Gastroesophageal sphincter (tissue), 3 donors: ENCODE data around the gene DNAJB1.

Source experiments
- EP300 ChIP-seq: sonication (generic); formaldehyde crosslinking; IDR thresholded peaks from one replicate; pipeline ENCODE4 v1.6.1; 2017; ENCODE audit warnings: antibody characterized with exemption, mild to moderate bottlenecking
- POLR2A ChIP-seq, 2 donors: fragments of 450-650 bp; IDR thresholded peaks; one replicate each; pipeline ENCODE4 v1.6.1; 2017; ENCODE audit warnings: antibody characterized with exemption in 2 of 2, mild to moderate bottlenecking in 2 of 2, moderate library complexity in 1 of 2
- POLR2AphosphoS5 ChIP-seq: sonication (generic); formaldehyde crosslinking; IDR thresholded peaks from one replicate; pipeline ENCODE4 v1.6.1; 2017; ENCODE audit warnings: antibody characterized with exemption
- TF ChIP-seq, protein P1 (sequence below), 4 experiments: fragments of 200-600 bp in 2 of 4; fragments of 450-650 bp in 2 of 4; sonication (generic) in 1 of 4; IDR thresholded peaks; one replicate each; pipeline ENCODE4 v1.5.1; 2017 to 2019; ENCODE audit warnings: antibody characterized with exemption in 4 of 4, mild to moderate bottlenecking in 2 of 4, moderate library complexity in 2 of 4

DNA sequence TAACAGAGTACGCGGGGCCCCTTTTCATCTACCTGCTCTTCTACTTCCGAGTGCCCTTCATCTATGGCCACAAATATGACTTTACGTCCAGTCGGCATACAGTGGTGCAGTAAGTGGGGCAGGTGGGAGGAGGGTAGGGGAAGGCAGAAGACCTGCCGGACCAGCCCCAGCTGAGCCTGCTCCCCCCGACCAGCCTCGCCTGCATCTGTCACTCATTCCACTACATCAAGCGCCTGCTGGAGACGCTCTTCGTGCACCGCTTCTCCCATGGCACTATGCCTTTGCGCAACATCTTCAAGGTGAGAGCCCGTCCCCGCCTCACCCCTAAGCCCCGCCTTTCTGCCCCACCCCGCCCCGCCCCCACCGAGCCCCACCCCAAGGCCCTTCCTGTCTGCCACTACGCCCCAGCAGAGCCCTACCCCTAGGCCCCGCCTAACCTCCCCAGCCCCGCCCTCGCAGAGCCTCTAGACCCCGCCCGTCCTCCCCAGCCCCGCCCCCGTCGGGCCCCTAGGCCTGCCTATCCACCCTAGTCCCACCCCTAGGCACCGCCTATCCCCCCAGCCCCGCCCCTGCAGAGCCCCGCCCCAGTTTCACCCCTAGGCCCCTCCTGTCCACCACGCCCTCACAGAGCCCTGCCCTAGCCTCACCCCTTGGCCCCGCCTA is 45.9 kb upstream of the DNAJB1 start:
- TF ChIP-seq, protein P1, sequence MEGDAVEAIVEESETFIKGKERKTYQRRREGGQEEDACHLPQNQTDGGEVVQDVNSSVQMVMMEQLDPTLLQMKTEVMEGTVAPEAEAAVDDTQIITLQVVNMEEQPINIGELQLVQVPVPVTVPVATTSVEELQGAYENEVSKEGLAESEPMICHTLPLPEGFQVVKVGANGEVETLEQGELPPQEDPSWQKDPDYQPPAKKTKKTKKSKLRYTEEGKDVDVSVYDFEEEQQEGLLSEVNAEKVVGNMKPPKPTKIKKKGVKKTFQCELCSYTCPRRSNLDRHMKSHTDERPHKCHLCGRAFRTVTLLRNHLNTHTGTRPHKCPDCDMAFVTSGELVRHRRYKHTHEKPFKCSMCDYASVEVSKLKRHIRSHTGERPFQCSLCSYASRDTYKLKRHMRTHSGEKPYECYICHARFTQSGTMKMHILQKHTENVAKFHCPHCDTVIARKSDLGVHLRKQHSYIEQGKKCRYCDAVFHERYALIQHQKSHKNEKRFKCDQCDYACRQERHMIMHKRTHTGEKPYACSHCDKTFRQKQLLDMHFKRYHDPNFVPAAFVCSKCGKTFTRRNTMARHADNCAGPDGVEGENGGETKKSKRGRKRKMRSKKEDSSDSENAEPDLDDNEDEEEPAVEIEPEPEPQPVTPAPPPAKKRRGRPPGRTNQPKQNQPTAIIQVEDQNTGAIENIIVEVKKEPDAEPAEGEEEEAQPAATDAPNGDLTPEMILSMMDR (IDR thresholded peaks at IDR 0.05): no peak
- TF ChIP-seq POLR2A (IDR thresholded peaks at IDR 0.05) (no peak), POLR2AphosphoS5 (no peak), EP300 (no peak)
